Fibroblast of skin of right quadriceps (primary cell): ENCODE results near the gene CRYBB2.
"Not testable (repeated sequence)": the region's sequence is repeated elsewhere in the genome, so short reads cannot be mapped to it uniquely, and the experiment has no call there.

ENCODE experiments used
- DNase-seq: peaks from one replicate; pipeline ENCODE4 v3.0.0-alpha.2; 2013

CRYBB2 gene

GRCh38 chr22:25236417-25236816 lies 17.0 kb downstream of the CRYBB2 start:
- no peak for DNase-seq

- DNase-seq = no peak
These were observed 18.1 kb downstream of the CRYBB2 start for GRCh38 chr22:25237503-25237902.

- DNase-seq = not testable (repeated sequence)
These were observed 18.6 kb downstream of the CRYBB2 start for GRCh38 chr22:25238058-25238457.

GRCh38 chr22:25255169-25255568 lies 35.7 kb downstream of the CRYBB2 start:
- not testable (repeated sequence) for DNase-seq

GRCh38 chr22:25267567-25267966 lies 48.1 kb downstream of the CRYBB2 start:
- DNase-seq = not testable (repeated sequence)

GRCh38 chr22:25268902-25269301 lies 49.5 kb downstream of the CRYBB2 start:
- DNase-seq = not testable (repeated sequence)

- not testable (repeated sequence) for DNase-seq
These were observed 50.6 kb downstream of the CRYBB2 start for GRCh38 chr22:25270061-25270460.

GRCh38 chr22:25273231-25273630 lies 53.8 kb downstream of the CRYBB2 start:
- not testable (repeated sequence) for DNase-seq

GRCh38 chr22:25273928-25274327 lies 54.5 kb downstream of the CRYBB2 start:
- not testable (repeated sequence) for DNase-seq

GRCh38 chr22:25280118-25280517 lies 60.7 kb downstream of the CRYBB2 start:
- DNase-seq = not testable (repeated sequence)
